NCI-H2196 (cell line): ENCODE results near the gene ARHGEF12.
A peak's percentile ranks its signal among the peaks of the same experiment; 100 is the strongest.

ENCODE experiments used
- DNase-seq: peaks from one replicate; lab custom pipeline; 2025; ENCODE audit not compliant: unreplicated experiment; lab: John Stamatoyannopoulos, UW

The ARHGEF12 gene

GRCh38 chr11:120340529-120340928 is 4.3 kb downstream of the ARHGEF12 start:
- DNase-seq, result no peak

- DNase-seq, result no peak
These were observed 6.0 kb downstream of the ARHGEF12 start for GRCh38 chr11:120342226-120342625.

DNA sequence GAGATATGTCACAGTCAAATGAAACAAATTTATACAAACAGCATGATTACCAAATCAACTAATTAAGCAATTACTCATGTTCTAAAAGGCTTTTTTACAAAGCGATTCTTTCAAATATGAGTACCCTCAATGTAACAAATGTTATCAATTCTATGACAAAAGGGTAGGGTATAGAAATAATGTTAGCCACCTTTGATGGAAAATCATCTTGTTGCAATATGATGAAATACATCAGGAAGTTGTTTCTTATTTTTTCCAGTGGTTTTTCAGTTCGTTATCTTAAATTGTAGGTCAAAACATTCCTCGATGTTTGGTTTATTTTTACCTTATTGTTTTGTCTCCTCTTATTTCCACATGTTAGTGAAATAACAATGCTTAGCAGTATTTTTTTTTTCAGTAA is 6.5 kb downstream of the ARHGEF12 start:
- no peak for DNase-seq

DNA sequence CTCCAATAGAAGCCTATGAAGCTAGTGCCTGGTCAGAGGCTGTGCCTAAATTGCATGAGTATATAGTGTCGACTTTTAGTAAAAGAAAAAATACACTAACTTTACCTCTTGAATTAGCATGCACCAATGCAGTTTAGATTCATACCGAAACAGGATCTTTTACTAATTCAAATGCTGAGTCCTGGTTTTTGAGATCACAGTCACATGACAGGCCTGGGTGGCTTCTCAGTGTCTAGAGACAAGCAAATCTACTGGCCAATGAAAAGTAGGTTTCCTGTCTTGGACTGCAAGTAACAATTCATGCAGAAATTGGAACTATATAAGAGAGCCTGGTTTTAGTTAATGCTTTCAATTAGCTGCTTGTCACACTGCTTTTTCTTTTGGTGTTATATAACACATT is 7.2 kb downstream of the ARHGEF12 start:
- DNase-seq, result no peak

DNA sequence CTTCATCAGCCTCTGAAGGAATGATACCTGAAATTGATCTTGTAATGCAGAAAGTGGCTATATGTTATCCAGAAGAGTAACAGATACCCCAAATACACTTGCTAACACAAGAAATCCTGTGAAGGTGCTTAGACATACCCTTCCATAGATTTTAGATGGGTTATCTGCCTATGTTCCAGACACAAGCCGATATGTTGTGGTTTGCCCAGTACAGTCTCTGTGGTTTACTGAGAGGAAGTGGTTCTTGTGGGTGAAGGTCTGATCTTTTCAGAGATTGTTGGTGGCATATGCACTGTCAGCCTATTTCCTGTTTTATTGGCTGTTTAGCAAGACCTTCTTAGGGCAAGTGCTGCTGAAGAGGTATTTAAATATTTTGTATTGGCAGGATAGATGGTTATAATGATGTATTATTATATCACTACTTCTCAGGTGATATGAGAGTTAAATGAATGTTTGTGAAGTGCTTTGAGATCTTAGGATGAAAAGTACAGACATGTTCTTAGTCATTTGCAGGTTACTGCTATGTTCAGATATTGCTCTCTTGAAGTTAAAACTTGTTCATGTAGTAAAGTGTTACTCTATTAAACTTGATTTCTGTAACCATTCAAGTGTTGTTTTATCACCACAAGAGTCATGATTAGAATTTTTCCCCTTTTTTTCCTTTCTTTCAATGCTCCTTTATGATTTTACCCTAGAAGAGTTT is 8.2 kb downstream of the ARHGEF12 start:
- peak; percentile 10 for DNase-seq

DNA sequence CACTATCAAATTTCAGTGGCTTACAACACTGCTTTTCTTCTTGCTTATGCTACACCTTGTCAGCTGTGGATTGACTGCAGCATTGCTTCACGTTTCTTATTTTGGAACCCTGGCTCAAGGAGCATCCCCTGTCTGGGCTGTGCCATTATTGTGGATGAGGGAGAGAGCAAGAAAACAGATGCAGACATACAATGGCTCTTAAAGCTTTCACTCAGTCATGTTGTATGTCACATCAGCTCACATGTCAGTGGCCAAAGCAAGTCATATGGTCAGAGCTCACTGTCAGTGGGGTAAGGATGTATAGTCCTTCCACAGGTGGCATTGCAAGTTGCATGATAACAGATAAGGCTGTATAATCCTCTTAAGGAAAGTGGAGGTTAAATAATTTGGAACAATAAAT is 10.0 kb downstream of the ARHGEF12 start:
- DNase-seq, result no peak

GRCh38 chr11:120350637-120351036 is 14.4 kb downstream of the ARHGEF12 start:
- no peak for DNase-seq

GRCh38 chr11:120352405-120352804 is 16.2 kb downstream of the ARHGEF12 start:
- DNase-seq, result no peak

DNA sequence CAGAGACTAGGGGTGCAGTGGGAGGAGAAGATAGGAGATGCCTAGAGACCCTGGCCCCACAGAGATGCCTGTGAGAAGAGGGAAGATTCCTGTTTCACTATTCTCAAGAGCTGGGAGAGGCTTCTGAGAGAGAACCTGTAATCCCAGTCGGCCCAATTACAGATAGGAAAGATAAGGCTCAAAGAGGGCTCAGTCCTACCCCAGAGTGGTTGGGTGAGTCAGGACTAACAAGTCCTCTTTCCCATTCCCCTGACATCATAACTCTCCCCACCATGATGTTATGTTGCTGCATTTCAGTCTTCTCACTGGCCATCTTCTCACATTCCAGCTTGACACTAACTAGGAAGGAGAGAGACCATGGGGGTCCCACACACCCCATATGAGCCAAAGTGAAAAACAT is 17.9 kb downstream of the ARHGEF12 start:
- no peak for DNase-seq

- DNase-seq, result no peak
These were observed 18.6 kb downstream of the ARHGEF12 start for GRCh38 chr11:120354779-120355178.

- DNase-seq, result no peak
These were observed 21.4 kb downstream of the ARHGEF12 start for GRCh38 chr11:120357620-120358019.

DNA sequence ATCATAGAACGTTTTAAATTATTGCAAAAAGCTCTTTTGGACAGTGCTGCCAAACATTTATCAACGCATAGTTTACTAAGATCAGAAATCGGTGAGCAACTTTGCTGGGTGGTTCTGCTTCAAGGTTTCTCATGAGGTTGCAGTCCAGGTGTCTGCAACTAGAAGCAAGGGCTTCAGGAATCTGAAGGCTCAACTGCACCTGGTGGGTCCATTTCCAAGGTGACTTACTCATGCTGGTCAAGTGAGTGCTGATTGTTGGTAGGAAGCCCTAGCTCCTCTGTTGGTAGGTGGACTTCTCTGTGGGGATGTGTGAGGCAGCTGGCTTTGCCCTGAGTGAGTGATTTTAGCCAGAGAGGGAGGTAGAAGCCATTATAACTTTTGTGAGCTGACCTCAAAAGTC is 22.5 kb downstream of the ARHGEF12 start:
- DNase-seq, result no peak

GRCh38 chr11:120363436-120363835 is 27.2 kb downstream of the ARHGEF12 start:
- no peak for DNase-seq

GRCh38 chr11:120365512-120365911 is 29.3 kb downstream of the ARHGEF12 start:
- DNase-seq, result no peak

DNA sequence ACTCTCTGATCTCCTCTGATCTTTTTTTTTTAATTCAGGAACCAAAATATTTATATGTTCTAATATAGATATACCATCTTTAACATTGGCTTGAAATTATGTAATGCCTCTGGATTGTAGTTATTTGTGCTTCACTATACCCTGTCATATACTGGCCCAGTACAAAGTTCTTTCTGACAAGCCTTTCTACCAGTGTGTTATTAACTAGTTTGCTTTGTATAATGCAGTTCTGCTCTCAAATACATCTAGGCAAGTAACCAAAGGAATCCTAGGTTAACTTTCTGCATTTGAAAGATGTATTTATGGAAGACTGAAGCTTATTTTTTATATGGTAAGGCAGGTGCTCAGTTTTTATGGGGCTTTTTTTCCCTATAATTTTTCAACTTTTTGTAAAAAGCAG is 36.1 kb downstream of the ARHGEF12 start:
- DNase-seq, result no peak

DNA sequence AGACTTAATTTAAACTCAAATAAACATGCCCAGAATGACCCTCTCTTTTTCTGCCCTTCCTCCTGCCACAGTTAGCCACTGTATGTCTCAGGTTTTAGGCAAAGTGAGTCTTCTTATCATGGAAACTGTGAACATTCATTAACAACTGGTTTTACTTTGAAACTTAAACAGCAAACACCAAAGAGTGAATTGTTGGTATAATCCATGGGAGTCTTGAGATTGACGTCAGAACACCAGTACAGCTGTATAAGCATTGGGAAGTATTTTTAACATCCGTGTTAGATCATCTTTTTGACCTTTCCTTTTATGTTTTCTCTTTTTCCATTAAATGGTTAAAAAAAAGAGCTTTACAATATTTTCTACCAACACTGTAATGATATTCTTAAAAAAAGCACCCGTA is 38.9 kb downstream of the ARHGEF12 start:
- no peak for DNase-seq

GRCh38 chr11:120376547-120377182 is 40.5 kb downstream of the ARHGEF12 start:
- no peak for DNase-seq

DNA sequence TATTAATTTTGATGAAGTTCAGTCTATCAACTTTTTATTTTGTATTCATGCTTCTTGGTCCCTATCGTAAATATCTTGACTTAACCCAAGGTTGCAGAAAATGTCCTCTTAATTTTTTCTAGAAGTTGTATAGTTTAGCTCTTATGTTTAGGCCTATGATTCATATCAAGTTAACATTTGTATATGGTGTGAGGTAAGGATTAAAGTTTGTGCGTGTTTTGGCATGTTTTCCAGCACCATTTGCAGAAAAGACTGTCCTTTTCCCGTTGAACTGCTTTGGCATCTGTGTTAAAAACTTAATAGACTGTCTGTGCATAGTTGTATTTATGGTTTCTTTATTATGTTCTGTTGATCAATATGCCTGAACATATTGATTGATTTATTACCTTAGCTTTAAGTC is 42.3 kb downstream of the ARHGEF12 start:
- no peak for DNase-seq

- no peak for DNase-seq
These were observed 45.2 kb downstream of the ARHGEF12 start for GRCh38 chr11:120381401-120381800.

GRCh38 chr11:120383518-120384155 is 47.4 kb downstream of the ARHGEF12 start:
- DNase-seq, result no peak

DNA sequence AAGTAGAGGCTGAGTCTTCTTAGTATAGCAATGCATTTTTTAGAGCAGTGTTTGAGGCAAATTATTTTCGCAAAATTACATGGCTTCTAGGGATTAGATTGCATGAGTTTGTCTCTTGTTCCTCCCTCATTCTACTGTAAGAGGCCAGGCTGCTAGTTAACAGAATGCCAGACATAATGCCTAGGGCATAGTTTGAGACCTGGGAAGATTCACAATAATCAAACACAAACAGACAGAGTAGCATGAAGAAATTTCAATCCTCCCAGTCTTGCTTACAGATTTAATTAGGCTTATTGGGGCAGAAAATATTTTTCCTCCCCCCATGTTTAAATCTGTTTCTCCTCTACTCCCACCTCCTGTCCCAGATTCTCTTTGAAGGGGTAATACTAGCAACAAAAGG is 48.3 kb downstream of the ARHGEF12 start:
- no peak for DNase-seq

- DNase-seq, result no peak
These were observed 48.9 kb downstream of the ARHGEF12 start for GRCh38 chr11:120385110-120385509.
